Hepatocyte (in vitro differentiated cells): ENCODE results near the gene ABCC9. TPM values are rescaled to one million over a fixed set of nuclear protein-coding genes. Genes with fewer than 3 reads are reported as not detected.
A peak's percentile ranks its signal among the peaks of the same experiment; 100 is the strongest.

Source experiments
- DNase-seq: peaks from one replicate; pipeline ENCODE4 v3.0.0-alpha.2; 2016; ENCODE audit warnings: low spot score
- H2AFZ ChIP-seq: fragments of 200-600 bp; sonication (generic); 2 replicates; pipeline ENCODE4 v1.6.0; 2016; ENCODE audit warnings: antibody characterized with exemption, mild to moderate bottlenecking
- H3K27ac ChIP-seq: fragments of 200-600 bp; sonication (generic); 2 replicates; pipeline ENCODE4 v1.5.1; 2016; ENCODE audit warnings: mild to moderate bottlenecking
- H3K27me3 ChIP-seq: fragments of 200-600 bp; sonication (generic); 2 replicates; pipeline ENCODE4 v1.6.1; 2016
- H3K36me3 ChIP-seq: fragments of 200-600 bp; sonication (generic); replicated peaks from 2 replicates; pipeline ENCODE4 v1.5.1; 2016; ENCODE audit warnings: low read depth; ENCODE audit not compliant: insufficient read depth
- H3K4me1 ChIP-seq: fragments of 200-600 bp; sonication (generic); 2 replicates; pipeline ENCODE4 v1.5.1; 2016; ENCODE audit warnings: mild to moderate bottlenecking, moderate library complexity; ENCODE audit not compliant: insufficient read depth
- H3K4me2 ChIP-seq: fragments of 200-600 bp; sonication (generic); 2 replicates; pipeline ENCODE4 v1.6.0; 2016
- H3K4me3 ChIP-seq: fragments of 200-600 bp; sonication (generic); 2 replicates; pipeline ENCODE4 v1.5.1; 2016; ENCODE audit warnings: mild to moderate bottlenecking
- H3K79me2 ChIP-seq: fragments of 200-600 bp; sonication (generic); 2 replicates; pipeline ENCODE4 v1.6.0; 2017; ENCODE audit warnings: mild to moderate bottlenecking
- H3K9me2 ChIP-seq: fragments of 200-600 bp; sonication (generic); replicated peaks from 2 replicates; pipeline ENCODE4 v1.6.0; 2017; ENCODE audit warnings: mild to moderate bottlenecking; ENCODE audit not compliant: insufficient read depth
- H3K9me3 ChIP-seq: fragments of 200-600 bp; sonication (generic); 2 replicates; pipeline ENCODE4 v1.5.1; 2016; ENCODE audit warnings: low read depth, mild to moderate bottlenecking
- H4K20me1 ChIP-seq: fragments of 200-600 bp; sonication (generic); 2 replicates; pipeline ENCODE4 v1.6.0; 2016; ENCODE audit warnings: mild to moderate bottlenecking; ENCODE audit not compliant: insufficient read depth, poor library complexity, severe bottlenecking
- CTCF ChIP-seq: fragments of 200-600 bp; sonication (generic); IDR thresholded peaks from 2 replicates; pipeline ENCODE4 v1.5.1; 2016; ENCODE audit warnings: antibody characterized with exemption, mild to moderate bottlenecking; ENCODE audit not compliant: poor library complexity
- EZH2 ChIP-seq: fragments of 200-600 bp; sonication (generic); IDR thresholded peaks from 2 replicates; pipeline ENCODE4 v1.6.1; 2016; ENCODE audit warnings: antibody characterized with exemption, mild to moderate bottlenecking, borderline replicate concordance
- EZH2phosphoT487 ChIP-seq: fragments of 200-600 bp; sonication (generic); IDR thresholded peaks from one replicate; pipeline ENCODE4 v1.6.1; 2018; ENCODE audit warnings: antibody characterized with exemption, mild to moderate bottlenecking, low read depth, moderate library complexity; ENCODE audit not compliant: unreplicated experiment, severe bottlenecking
- WGBS: methylation state at CpG from one replicate; pipeline ENCODE4 v1.1.6; 2016; ENCODE audit warnings: low lambda C conversion rate; ENCODE audit errors: missing lambda C conversion rate; 5-methylcytosine and 5-hydroxymethylcytosine counted together
- polyA plus RNA-seq: library from polyadenylated mRNA; unstranded; fragments of >200 nt; fragmentation: Nextera tagmentation; extraction: Ambion mirVana; gene quantifications from 2 replicates; pipeline ENCODE4 v1.2.1, GENCODE V29; 2016
- total RNA-seq: library from RNA; depleted of rRNA; stranded (reverse); fragments of >200 nt; gene quantifications from 2 replicates; pipeline ENCODE4 v1.2.3, GENCODE V29; 2014

Gene ABCC9
- total and polyA plus RNA-seq, 2 experiments from 2014 or later, result 0.68 to 10.0 TPM

DNA sequence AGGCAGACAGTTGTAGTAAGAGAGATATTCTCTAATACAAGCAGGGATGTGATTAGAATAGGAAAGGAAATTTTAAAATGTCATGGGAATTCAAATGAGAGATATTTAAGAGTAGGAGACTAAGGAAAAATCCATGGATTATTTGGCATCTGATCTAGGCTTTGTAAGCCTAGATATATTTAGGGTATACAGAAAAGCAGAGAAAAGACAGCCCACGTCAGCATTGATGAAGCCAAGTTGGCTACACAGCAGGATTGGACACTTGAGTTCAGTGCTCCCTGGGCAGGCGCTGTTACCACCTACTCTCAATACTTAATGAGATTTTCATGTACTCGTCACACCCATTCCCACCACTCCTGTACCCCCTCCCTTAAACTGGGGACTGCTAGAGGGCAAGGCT is 165.1 kb downstream of the ABCC9 start:
- H4K20me1 ChIP-seq, result no peaks in the 10 kb centered on the region
- H3K4me2 ChIP-seq, result no peak overlapping the region
- no peak overlapping the region for H2AFZ ChIP-seq
- no peak overlapping the region for H3K4me3 ChIP-seq
- H3K79me2 ChIP-seq, result no peaks in the 10 kb centered on the region
- no peaks in the 10 kb centered on the region for H3K9me2 ChIP-seq
- no peaks in the 10 kb centered on the region for H3K9me3 ChIP-seq
- no peaks in the 10 kb centered on the region for H3K36me3 ChIP-seq
- DNase-seq, result no peak
- TF ChIP-seq EZH2, result no peak
- TF ChIP-seq CTCF, result no peak
- TF ChIP-seq EZH2phosphoT487, result no peak
- peaks cover 3% of the 10 kb centered on the region for H3K4me1 ChIP-seq
- H3K27me3 ChIP-seq, result peaks cover 5% of the 10 kb centered on the region
- no peak overlapping the region for H3K27ac ChIP-seq
- 82% methylated on average over 3 of the region's 3 CpGs for WGBS

DNA sequence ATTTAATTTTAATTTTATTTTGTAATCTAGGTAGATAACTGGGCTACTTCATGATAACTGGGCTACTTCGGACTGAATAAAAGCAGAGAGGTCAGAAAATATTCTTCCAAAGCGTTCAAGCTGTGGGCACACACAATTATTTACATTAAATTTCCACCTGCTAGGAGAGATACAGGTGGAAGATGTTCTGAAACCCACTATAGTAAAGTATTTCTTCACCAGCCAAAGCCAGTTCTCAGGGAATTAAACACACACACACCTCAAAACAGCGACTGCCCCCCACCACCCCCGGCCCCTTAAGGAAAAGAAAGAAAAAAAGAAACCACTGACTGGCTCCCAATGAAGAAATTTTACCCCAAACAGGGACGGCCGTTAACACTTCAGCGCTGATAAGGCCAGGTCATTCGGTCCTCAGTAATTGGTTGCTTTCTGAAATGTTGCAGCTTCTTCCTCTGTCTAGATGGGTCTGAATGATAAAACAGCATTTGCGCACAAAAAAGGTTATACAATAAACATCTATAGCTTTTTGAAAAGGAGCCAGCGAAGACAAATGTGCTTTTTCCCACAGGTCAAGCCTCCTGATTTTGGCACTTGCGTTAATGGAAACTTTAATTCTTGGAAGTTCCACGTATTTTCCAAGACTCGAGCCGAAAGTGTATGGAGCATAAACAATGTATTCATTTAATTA is 165.9 kb downstream of the ABCC9 start:
- Histone ChIP-seq H4K20me1 (no peaks in the 10 kb centered on the region), H3K79me2 (no peaks in the 10 kb centered on the region), H3K27ac (peak overlapping the region; percentile 63), H3K4me1 (peaks cover 3% of the 10 kb centered on the region), H3K4me3 (peak overlapping the region; percentile 86), H3K27me3 (peaks cover 5% of the 10 kb centered on the region), H3K36me3 (no peaks in the 10 kb centered on the region), H3K9me2 (no peaks in the 10 kb centered on the region), H2AFZ (peak overlapping the region; percentile 83), H3K9me3 (no peaks in the 10 kb centered on the region), H3K4me2 (peak overlapping the region; percentile 90)
- TF ChIP-seq EZH2phosphoT487 (no peak), CTCF (no peak), EZH2 (no peak)
- no peak for DNase-seq
- 29% methylated on average over 14 of the region's 14 CpGs for WGBS

- Histone ChIP-seq H3K36me3 (no peaks in the 10 kb centered on the region), H3K27me3 (peaks cover 5% of the 10 kb centered on the region), H4K20me1 (no peaks in the 10 kb centered on the region), H3K4me3 (peak within 1 kb of the TSS; percentile 86), H2AFZ (peak within 1 kb of the TSS; percentile 83), H3K9me2 (no peaks in the 10 kb centered on the region), H3K27ac (peak within 1 kb of the TSS; percentile 63), H3K9me3 (no peaks in the 10 kb centered on the region), H3K4me1 (peaks cover 3% of the 10 kb centered on the region), H3K4me2 (peak within 1 kb of the TSS; percentile 90), H3K79me2 (no peaks in the 10 kb centered on the region)
- peak; percentile 62 for DNase-seq
- 1% methylated on average over 41 of the region's 49 CpGs for WGBS
- TF ChIP-seq EZH2phosphoT487 (no peak), CTCF (no peak), EZH2 (no peak)
Measured at GRCh38 chr12:21774358-21775132, 166.7 kb downstream of the ABCC9 start, which contains the start of gene KCNJ8. KCNJ8 (minus strand) TSS chr12:21774706; CDS start chr12:21773616, 1,090 bp downstream.
